NCI-H2029 (cell line): ENCODE measurements around the gene PPEF1.
"Not testable (repeated sequence)": the region's sequence is repeated elsewhere in the genome, so short reads cannot be mapped to it uniquely, and the experiment has no call there.

ENCODE experiments used
- DNase-seq: peaks from one replicate; lab custom pipeline; 2025; lab: John Stamatoyannopoulos, UW

The PPEF1 gene

DNA sequence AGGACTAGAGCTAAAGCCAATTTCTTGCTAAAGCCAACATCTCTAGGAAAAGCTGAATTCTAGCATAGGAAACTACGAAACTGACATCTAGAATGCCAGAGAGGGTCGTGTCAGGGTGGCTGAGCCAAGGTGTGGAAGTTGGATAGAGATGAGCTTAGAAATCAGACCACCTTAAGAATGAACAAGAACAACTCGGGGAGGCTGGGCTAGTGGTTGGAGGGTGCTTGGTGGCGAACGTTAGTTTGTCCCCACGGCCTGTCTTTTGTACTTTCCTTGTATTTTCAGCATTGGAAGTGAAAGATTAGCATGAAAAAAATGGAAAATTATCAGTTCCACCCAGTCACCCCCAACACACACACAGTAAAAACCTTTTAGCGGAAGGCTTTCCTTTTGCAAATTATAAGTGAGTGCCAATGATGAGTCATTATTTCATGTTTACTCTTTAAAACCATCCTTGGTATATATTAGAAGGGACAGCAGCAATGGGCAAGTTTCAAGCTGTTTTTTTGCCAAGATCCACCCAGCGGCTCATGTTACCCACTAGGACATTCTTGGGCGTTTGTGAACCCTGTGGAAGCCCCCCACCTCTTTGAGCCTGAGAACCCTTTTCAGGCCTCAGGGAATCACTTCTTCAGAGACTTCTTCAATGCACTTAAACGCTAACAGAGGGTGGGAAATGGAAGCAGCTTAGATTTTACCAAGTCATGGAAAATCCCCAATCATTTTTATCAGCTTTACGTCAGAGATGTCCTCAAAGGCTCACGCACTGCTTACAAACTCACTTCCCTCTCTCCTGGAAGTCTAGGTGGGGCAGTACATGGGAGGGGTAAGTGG lies 4.9 kb upstream of the PPEF1 start:
- DNase-seq = no peak

DNA sequence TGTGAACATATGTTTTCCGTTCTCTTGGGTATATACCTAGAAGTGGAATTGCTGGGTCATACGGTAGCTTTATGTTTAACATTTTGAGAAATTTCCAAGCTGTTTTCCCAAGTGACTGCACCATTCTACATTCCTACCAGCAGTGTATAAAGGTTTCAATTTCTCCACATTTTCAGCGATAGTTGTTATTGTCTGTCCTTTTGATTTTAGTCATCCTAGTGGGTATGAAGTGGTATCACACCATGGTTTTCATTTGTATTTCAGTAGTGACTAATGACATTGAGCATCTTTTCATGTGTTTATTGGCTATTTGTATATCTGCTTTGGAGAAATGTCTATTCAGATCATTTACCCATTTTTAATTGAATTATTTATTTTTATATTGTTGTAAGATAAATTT lies 2.4 kb downstream of the PPEF1 start:
- no peak for DNase-seq

DNA sequence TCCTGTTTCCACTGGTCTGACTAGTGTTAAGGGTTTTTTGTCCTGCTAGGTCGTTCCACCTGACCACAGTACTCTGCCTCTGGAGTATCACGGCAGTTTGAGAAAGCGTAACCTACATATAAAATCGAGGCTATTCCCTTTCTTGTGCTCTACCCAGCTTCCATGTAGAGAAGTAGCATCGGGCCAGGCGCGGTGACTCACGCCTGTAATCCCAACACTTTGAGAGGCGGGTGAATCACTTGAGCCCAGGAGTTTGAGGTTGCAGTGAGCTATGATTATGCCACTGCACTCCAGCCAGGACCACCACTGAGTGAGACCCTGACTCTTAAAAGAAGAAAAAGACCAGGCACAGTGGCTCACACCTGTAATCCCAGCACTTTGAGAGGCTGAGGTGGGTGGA lies 7.5 kb downstream of the PPEF1 start:
- DNase-seq = no peak

DNA sequence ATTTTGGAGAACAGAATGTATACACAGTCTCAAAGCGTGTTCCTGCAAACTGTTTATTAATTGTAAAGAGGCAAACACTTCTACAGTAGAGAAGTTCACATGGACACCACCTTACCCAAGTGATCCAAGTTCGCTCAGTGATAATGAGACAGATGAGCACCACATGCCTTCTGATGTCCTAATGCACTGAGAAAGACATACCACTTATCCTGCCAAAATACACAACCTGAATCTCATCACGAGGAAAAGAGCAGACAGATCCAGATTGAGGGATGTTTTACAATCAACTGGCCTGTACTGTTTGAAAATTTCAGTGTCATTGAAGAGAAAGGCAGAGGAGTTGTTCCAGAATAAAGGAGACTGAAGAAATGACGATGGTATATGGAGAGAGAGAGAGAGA lies 12.4 kb downstream of the PPEF1 start:
- DNase-seq = no peak

DNA sequence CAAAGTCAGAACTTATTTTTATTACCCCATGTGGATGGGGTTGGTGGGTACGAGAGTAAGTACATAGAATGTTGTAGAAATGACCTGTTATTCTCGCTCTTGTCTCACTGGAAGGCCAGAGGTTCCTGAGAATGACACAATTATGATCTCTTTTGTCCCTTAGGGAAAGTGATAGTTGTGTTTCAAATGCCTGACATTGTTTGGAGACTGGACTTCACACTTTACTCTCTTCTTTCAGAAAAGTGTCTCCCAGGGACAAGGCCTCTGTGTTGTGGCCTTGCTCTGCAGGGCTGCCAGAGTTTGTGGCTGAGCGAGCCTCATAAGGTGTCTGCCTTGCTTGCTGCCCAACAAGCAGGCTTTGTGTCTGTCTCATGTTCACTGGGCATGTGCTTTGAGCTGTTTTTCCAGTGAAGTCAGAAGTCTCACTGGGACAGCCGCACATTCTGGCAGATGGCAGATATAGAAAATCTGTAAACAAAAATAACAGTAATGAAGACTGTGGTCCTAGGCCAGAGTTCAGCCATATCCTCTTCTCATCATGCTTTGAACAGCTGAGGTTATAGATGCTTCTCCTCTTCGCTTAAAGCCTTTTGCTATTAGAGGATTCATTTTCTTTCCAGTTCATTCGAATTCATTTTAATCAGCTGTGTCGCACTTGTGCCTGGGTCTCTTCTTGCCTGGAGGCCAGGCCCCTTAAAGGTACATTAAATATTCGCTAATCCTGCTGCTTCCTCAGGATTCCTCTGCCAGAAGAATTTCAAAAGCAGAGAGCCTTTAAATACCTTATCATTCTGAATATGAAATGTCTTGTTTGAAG lies 14.4 kb downstream of the PPEF1 start:
- DNase-seq = no peak

- DNase-seq = no peak
Observed at GRCh38 chrX:18722500-18723071, 15.1 kb downstream of the PPEF1 start.

- no peak for DNase-seq
Observed at GRCh38 chrX:18725310-18725943, 18.0 kb downstream of the PPEF1 start.

DNA sequence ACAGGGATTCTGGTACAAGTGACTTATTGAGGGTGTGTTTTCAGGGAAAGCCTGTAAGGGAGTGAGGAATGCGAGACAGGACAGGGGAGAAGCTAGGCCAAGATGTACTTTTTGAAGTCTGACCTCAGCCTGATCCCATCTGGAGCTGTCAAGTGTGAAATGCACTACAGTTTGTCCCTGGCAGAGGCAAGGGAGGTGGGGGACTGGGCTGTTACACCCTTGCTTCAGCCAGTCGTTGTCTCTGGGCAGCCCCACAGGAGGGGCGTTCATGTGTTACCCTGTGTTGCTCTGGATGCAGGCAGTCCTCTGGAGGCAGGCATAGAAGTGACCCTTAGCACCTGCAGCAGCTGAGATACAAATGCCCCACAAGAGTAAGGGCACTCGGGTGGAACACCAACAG lies 25.8 kb downstream of the PPEF1 start:
- no peak for DNase-seq

DNA sequence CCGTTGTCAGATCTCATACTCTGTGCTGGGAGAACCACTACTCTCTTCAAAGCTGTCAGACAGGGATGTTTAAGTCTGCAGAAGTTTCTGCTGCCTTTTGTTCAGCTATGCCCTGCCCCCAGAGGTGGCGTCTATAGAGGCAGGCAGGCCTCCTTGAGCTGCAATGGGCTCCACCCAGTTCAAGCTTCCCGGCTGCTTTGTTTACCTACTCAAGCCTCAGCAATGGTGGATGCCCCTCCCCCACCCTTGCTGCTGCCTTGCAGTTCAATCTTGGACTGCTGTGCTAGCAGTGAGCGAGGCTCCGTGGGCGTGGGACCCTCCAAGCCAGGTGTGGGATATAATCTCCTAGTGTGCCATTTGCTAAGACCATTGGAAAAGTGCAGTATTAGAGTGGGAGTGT lies 32.2 kb downstream of the PPEF1 start:
- not testable (repeated sequence) for DNase-seq

DNA sequence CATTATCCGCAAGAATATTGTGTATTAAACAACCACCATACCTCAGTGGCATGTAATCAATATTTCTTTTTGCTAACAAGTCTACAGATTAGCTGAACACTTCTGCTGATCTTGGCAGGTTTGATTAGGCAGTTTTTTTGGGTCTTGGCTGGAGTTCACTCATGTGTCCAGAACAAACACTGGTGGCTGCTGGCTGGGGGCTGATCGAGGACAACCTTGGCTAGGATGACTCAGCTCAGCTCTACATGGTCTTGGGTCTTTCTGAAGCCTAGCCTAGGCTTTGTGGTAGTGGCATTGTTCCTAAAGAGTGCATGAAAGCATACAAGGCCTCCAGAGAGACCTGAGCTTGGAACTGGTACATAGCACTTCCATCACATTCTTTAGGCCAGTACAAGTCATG lies 41.1 kb downstream of the PPEF1 start:
- no peak for DNase-seq

GRCh38 chrX:18753631-18754030 lies 46.2 kb downstream of the PPEF1 start:
- DNase-seq = no peak

DNA sequence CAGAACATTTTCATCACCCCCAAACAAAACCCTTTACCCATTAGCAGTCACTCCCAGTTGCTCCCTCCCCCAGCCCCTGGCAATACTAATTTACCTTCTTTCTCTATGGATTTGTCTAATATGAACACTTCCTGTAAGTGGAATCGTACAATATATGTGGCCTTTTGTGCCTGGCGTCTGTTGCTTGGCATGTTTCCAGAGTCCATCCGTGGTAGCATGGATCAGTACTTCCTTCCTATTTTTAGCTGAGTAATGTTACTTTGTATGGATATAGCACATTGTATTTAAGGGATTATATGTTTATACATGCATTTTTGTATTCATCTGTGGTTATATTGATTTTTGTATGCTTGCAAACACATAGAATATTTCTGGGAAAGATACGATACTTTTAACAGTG lies 48.2 kb downstream of the PPEF1 start:
- DNase-seq = no peak

DNA sequence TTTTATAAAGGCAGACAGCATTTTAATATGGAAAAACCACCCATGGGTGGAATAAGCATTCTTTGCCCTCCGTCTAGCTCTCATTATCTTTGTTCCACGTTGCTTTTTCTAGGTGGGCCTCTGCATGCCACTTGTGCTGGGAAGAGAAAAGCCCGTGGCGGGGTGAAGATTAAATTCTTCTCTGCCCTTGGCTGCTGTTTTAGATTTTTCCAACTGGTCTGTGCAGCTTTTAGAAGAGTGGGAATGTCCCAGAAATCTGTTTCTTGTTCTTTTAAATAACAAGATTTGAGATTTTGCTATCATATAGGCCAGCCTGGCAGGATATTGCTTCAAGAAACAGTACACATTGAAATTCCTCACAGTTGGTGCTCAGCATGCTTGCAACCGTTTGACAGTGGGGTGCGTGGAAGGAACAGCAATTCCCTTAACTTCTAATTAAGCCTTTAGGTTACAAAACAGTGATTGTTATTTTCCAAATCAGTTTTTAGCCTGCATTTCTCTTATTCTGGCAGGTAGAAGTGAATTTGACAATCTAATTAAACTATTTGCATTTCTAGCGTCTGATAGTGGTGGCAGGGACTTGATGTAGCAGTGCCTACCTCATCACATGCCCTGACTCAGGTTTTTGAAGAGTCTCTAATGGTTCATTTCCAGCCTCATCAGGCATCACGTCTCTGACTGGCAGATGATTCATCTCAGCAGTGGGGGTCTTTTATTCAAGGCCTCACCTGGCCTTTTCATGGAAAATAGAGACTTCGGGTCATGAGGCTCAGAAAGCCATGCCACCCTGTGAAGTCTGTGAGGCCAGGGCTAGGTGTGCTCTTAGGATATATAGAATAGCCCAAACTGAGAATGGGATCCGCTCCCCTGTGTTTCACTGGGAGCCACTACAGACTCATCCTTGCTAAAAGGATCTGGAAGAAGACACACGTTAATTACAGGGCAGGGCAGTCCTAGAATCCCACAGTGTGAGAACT lies 50.8 kb downstream of the PPEF1 start:
- no peak for DNase-seq

DNA sequence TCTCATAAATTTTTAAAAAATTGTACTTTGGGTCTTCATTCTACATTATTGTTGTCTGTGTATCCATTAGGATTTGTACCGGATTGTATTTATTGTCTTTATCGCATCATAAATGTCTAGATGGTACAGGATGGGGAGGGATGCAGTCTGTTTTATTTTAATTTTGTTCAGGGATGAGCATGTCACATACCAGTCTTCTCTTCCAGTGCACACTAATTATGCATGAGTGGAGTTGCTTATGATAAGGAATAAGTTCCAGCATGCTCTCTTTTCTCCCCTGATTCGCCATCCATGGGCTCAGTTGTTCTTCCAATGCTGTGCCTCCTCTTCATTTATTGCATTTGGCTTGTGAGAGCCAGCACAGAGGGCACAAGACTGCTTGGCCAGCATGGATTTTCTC lies 54.3 kb downstream of the PPEF1 start:
- DNase-seq = no peak

GRCh38 chrX:18763106-18763505 lies 55.7 kb downstream of the PPEF1 start:
- not testable (repeated sequence) for DNase-seq

GRCh38 chrX:18769364-18769763 lies 61.9 kb downstream of the PPEF1 start:
- DNase-seq = no peak

- no peak for DNase-seq
Observed at GRCh38 chrX:18769812-18770573, 62.5 kb downstream of the PPEF1 start.

GRCh38 chrX:18789916-18790315 lies 82.5 kb downstream of the PPEF1 start:
- DNase-seq = no peak

- no peak for DNase-seq
Observed at GRCh38 chrX:18792828-18793227, 85.4 kb downstream of the PPEF1 start.

- no peak for DNase-seq
Observed at GRCh38 chrX:18793601-18794089, 86.2 kb downstream of the PPEF1 start.
